CD4-positive, alpha-beta T cell treated with Interleukin-17A for 4 hours (primary cell): Measurements from ENCODE around the gene MAT2A.
"Not testable (repeated sequence)": the region's sequence is repeated elsewhere in the genome, so short reads cannot be mapped to it uniquely, and the experiment has no call there.

Experiments used
- DNase-seq: peaks from one replicate; pipeline ENCODE4 v3.0.0-alpha.2; 2020; ENCODE audit warnings: mixed read lengths

MAT2A gene

GRCh38 chr2:85524336-85524908, 14.5 kb upstream of the MAT2A start:
- DNase-seq = no peak

GRCh38 chr2:85525029-85525428, 13.9 kb upstream of the MAT2A start:
- no peak for DNase-seq

- DNase-seq = no peak
Observed at GRCh38 chr2:85525567-85525966, 13.4 kb upstream of the MAT2A start.

- DNase-seq = no peak
Observed at GRCh38 chr2:85527787-85528186, 11.2 kb upstream of the MAT2A start.

GRCh38 chr2:85528355-85528754, 10.6 kb upstream of the MAT2A start:
- DNase-seq = no peak

GRCh38 chr2:85529809-85530208, 9.2 kb upstream of the MAT2A start:
- DNase-seq = no peak

- DNase-seq = no peak
Observed at GRCh38 chr2:85531589-85531988, 7.4 kb upstream of the MAT2A start.

- no peak for DNase-seq
Observed at GRCh38 chr2:85534099-85534498, 4.9 kb upstream of the MAT2A start.

- DNase-seq = no peak
Observed at GRCh38 chr2:85534881-85535280, 4.1 kb upstream of the MAT2A start.

- no peak for DNase-seq
Observed at GRCh38 chr2:85536479-85536878, 2.5 kb upstream of the MAT2A start.

GRCh38 chr2:85537600-85538506, 1.1 kb upstream of the MAT2A start:
- peak; percentile 38 for DNase-seq

- peak; percentile 73 for DNase-seq
Observed at GRCh38 chr2:85539361-85540132, 579 bp downstream of the MAT2A start.

- no peak for DNase-seq
Observed at GRCh38 chr2:85540133-85540648, 1.2 kb downstream of the MAT2A start.

GRCh38 chr2:85541262-85541661, 2.3 kb downstream of the MAT2A start:
- DNase-seq = no peak

GRCh38 chr2:85541753-85542457, 2.9 kb downstream of the MAT2A start:
- DNase-seq = no peak

GRCh38 chr2:85542777-85543176, 3.8 kb downstream of the MAT2A start:
- no peak for DNase-seq

- DNase-seq = not testable (repeated sequence)
Observed at GRCh38 chr2:85544254-85544691, 5.3 kb downstream of the MAT2A start.

- not testable (repeated sequence) for DNase-seq
Observed at GRCh38 chr2:85544915-85545779, 6.2 kb downstream of the MAT2A start.

GRCh38 chr2:85545780-85546240, 6.8 kb downstream of the MAT2A start:
- DNase-seq = no peak

GRCh38 chr2:85547089-85547858, 8.3 kb downstream of the MAT2A start:
- DNase-seq = no peak
